GM23338 (cell line): ENCODE data around the gene SCAMP1. TPM values are rescaled to one million over a fixed set of nuclear protein-coding genes. Genes with fewer than 3 reads are reported as not detected.

Experiments
- ATAC-seq: fragments of 200-7000 bp; cut with Tn5 transposase; 3 replicates; pipeline ENCODE4 v1.9.1; 2020
- DNase-seq: peaks from one replicate; pipeline ENCODE4 v3.0.0-alpha.2; 2015; ENCODE audit warnings: low spot score
- H2AFZ ChIP-seq: fragments of 200-600 bp; sonication (generic); 2 replicates; pipeline ENCODE4 v1.8.0; 2016; ENCODE audit warnings: antibody characterized with exemption, mild to moderate bottlenecking, moderate library complexity
- H3F3A ChIP-seq: fragments of 200-600 bp; sonication (generic); replicated peaks from 2 replicates; pipeline ENCODE4 v1.8.0; 2017; ENCODE audit warnings: antibody characterized with exemption, mixed run types, low read depth
- H3K27ac ChIP-seq: fragments of 200-600 bp; sonication (generic); 2 replicates; pipeline ENCODE4 v1.6.1; 2016; ENCODE audit warnings: low read depth
- H3K27me3 ChIP-seq: fragments of 200-600 bp; sonication (generic); 2 replicates; pipeline ENCODE4 v1.8.0; 2016; ENCODE audit warnings: mild to moderate bottlenecking, mixed run types, moderate library complexity; ENCODE audit not compliant: insufficient read depth
- H3K36me3 ChIP-seq: fragments of 200-600 bp; sonication (generic); 2 replicates; pipeline ENCODE4 v1.8.0; 2016; ENCODE audit warnings: mild to moderate bottlenecking; ENCODE audit not compliant: insufficient read depth
- H3K4me1 ChIP-seq: fragments of 200-600 bp; sonication (generic); 2 replicates; pipeline ENCODE4 v1.8.0; 2016; ENCODE audit warnings: mild to moderate bottlenecking, moderate library complexity; ENCODE audit not compliant: insufficient read depth
- H3K4me2 ChIP-seq: fragments of 200-600 bp; sonication (generic); 2 replicates; pipeline ENCODE4 v1.7.1; 2017; ENCODE audit warnings: mixed run types
- H3K4me3 ChIP-seq: fragments of 200-600 bp; sonication (generic); 2 replicates; pipeline ENCODE4 v1.6.1; 2016; ENCODE audit warnings: mixed run types
- H3K79me2 ChIP-seq: fragments of 200-600 bp; sonication (generic); replicated peaks from 2 replicates; pipeline ENCODE4 v1.8.0; 2017; ENCODE audit warnings: mild to moderate bottlenecking; ENCODE audit not compliant: insufficient read depth
- H3K9me2 ChIP-seq: fragments of 200-600 bp; sonication (generic); 2 replicates; pipeline ENCODE4 v1.8.0; 2017; ENCODE audit not compliant: insufficient read depth
- H4K20me1 ChIP-seq: fragments of 200-600 bp; sonication (generic); replicated peaks from 2 replicates; pipeline ENCODE4 v1.8.0; 2017; ENCODE audit warnings: mild to moderate bottlenecking; ENCODE audit not compliant: insufficient read depth
- H3K27ac Mint-ChIP-seq: 2 replicates; pipeline ENCODE4 v1.8.0; 2020; ENCODE audit warnings: inconsistent platforms, mild to moderate bottlenecking, moderate library complexity, mixed read lengths
- H3K27me3 Mint-ChIP-seq: 3 replicates; pipeline ENCODE4 v1.8.0; 2022; ENCODE audit warnings: low read depth, mild to moderate bottlenecking, moderate library complexity, mixed read lengths, inconsistent platforms; ENCODE audit not compliant: insufficient read depth, poor library complexity
- H3K36me3 Mint-ChIP-seq: 3 replicates; pipeline ENCODE4 v1.8.0; 2021; ENCODE audit warnings: low read depth, mild to moderate bottlenecking, inconsistent platforms, moderate library complexity, mixed read lengths
- H3K4me1 Mint-ChIP-seq: 3 replicates; pipeline ENCODE4 v1.8.0; 2020; ENCODE audit warnings: mild to moderate bottlenecking, inconsistent platforms, mixed read lengths
- H3K4me3 Mint-ChIP-seq: 3 replicates; pipeline ENCODE4 v1.8.0; 2021; ENCODE audit warnings: moderate library complexity, mild to moderate bottlenecking, inconsistent platforms, mixed read lengths
- H3K9me3 Mint-ChIP-seq: 3 replicates; pipeline ENCODE4 v1.8.0; 2020; ENCODE audit warnings: moderate library complexity, mild to moderate bottlenecking, inconsistent platforms, mixed read lengths
- CREB1 ChIP-seq: fragments of 250-450 bp; sonication (Bioruptor Pico); IDR thresholded peaks from 2 replicates; pipeline ENCODE4 v1.5.0; 2020; ENCODE audit warnings: low read depth, mild to moderate bottlenecking, moderate library complexity
- CTCF ChIP-seq, 2 experiments: fragments of 200-600 bp in 1 of 2; sonication (generic) in 1 of 2; conservative IDR thresholded peaks; 2 replicates each; pipeline versions ENCODE4 v1.5.1 to v1.6.1; 2016 to 2017; ENCODE audit warnings: antibody characterized with exemption in 2 of 2, low read depth in 2 of 2, mild to moderate bottlenecking in 2 of 2, moderate library complexity in 1 of 2
- ETS1 ChIP-seq: IDR thresholded peaks from 2 replicates; pipeline ENCODE4 v1.6.1; 2016; ENCODE audit warnings: antibody characterized with exemption
- EZH2 ChIP-seq: fragments of 200-600 bp; sonication (generic); IDR thresholded peaks from one replicate; pipeline ENCODE4 v1.8.0; 2017; ENCODE audit warnings: antibody characterized with exemption, mild to moderate bottlenecking, low read depth; ENCODE audit not compliant: unreplicated experiment
- EZH2phosphoT487 ChIP-seq: fragments of 200-600 bp; sonication (generic); IDR thresholded peaks from one replicate; pipeline ENCODE4 v1.8.1; 2018; ENCODE audit warnings: antibody characterized with exemption; ENCODE audit not compliant: unreplicated experiment
- JUNB ChIP-seq: IDR thresholded peaks from one replicate; pipeline ENCODE4 v1.6.1; 2016; ENCODE audit warnings: antibody characterized with exemption; ENCODE audit not compliant: unreplicated experiment
- NANOG ChIP-seq: IDR thresholded peaks from 2 replicates; pipeline ENCODE4 v1.6.1; 2016; ENCODE audit warnings: antibody characterized with exemption, borderline replicate concordance
- STAT1 ChIP-seq: IDR thresholded peaks from one replicate; pipeline ENCODE4 v1.6.1; 2016; ENCODE audit warnings: antibody characterized with exemption; ENCODE audit not compliant: unreplicated experiment
- ZNF114 ChIP-seq: fragments of 250-450 bp; sonication (Bioruptor Pico); IDR thresholded peaks from 2 replicates; pipeline ENCODE4 v1.5.0; 2020; ENCODE audit warnings: mild to moderate bottlenecking, moderate library complexity
- ZNF331 ChIP-seq: fragments of 250-450 bp; sonication (Bioruptor Pico); IDR thresholded peaks from 2 replicates; pipeline ENCODE4 v1.5.0; 2020; ENCODE audit warnings: low read depth, mild to moderate bottlenecking, moderate library complexity
- ZNF462 ChIP-seq: fragments of 250-450 bp; sonication (Bioruptor Pico); IDR thresholded peaks from 2 replicates; pipeline ENCODE4 v1.5.0; 2020; ENCODE audit warnings: mild to moderate bottlenecking, moderate library complexity
- polyA plus RNA-seq: library from polyadenylated mRNA; unstranded; fragments of >200 nt; fragmentation: Nextera tagmentation; extraction: Ambion mirVana; gene quantifications from 2 replicates; pipeline ENCODE4 v1.2.1, GENCODE V29; 2016
- total RNA-seq: library from RNA; depleted of rRNA; stranded (reverse); fragments of >200 nt; shearing (Covaris generic); gene quantifications from 2 replicates; pipeline ENCODE4 v1.2.3, GENCODE V29; 2014

SCAMP1 gene
- total and polyA plus RNA-seq, 2 experiments from 2014 or later = 26.8 to 53.9 TPM

- no peaks in the 10 kb centered on the region for H3K9me3 Mint-ChIP-seq
- no peak for TF ChIP-seq EZH2
- TF ChIP-seq EZH2phosphoT487 = no peak
- no peak for TF ChIP-seq CTCF (conservative IDR thresholded peaks at IDR 0.05; ENCODE audit: low read depth in 2 of 2)
- TF ChIP-seq ZNF114 (CRISPR knock-in tag) = no peak
- no peak for TF ChIP-seq ZNF331 (CRISPR knock-in tag)
- peaks cover 68% of the 10 kb centered on the region for H3K4me1 Mint-ChIP-seq
- Histone ChIP-seq H2AFZ (no peak overlapping the region), H4K20me1 (peaks cover 15% of the 10 kb centered on the region), H3K9me2 (no peaks in the 10 kb centered on the region), H3K36me3 (no peaks in the 10 kb centered on the region), H3K27me3 (no peaks in the 10 kb centered on the region), H3K4me2 (no peak overlapping the region), H3K79me2 (peaks cover 57% of the 10 kb centered on the region), H3K4me3 (no peak overlapping the region), H3K4me1 (peaks cover 34% of the 10 kb centered on the region), H3F3A (0 out of 2 replicates have a peak, but pooled peaks cover 4% of the 10 kb centered on the region), H3K27ac (no peak overlapping the region)
- H3K27ac Mint-ChIP-seq = no peak overlapping the region
- peaks cover 11% of the 10 kb centered on the region for H3K27me3 Mint-ChIP-seq
- H3K4me3 Mint-ChIP-seq = no peak overlapping the region
- H3K36me3 Mint-ChIP-seq = no peaks in the 10 kb centered on the region
- no peak for DNase-seq
- no peak for ATAC-seq
Observed at GRCh38 chr5:78507531-78507930, 147.1 kb downstream of the SCAMP1 start.

- Histone ChIP-seq H3K4me3 (no peak overlapping the region), H3K4me2 (peak overlapping the region; percentile 90; the same call in 1 of the 2 replicates), H3K27ac (no peak overlapping the region), H3F3A (0 out of 2 replicates have a peak, but pooled peaks cover 4% of the 10 kb centered on the region), H3K4me1 (peaks cover 34% of the 10 kb centered on the region), H4K20me1 (peaks cover 15% of the 10 kb centered on the region), H3K9me2 (no peaks in the 10 kb centered on the region), H3K27me3 (no peaks in the 10 kb centered on the region), H3K36me3 (no peaks in the 10 kb centered on the region), H2AFZ (no peak overlapping the region), H3K79me2 (peaks cover 60% of the 10 kb centered on the region)
- Mint-ChIP-seq H3K27ac (no peak overlapping the region), H3K36me3 (no peaks in the 10 kb centered on the region), H3K4me3 (no peak overlapping the region), H3K4me1 (peaks cover 62% of the 10 kb centered on the region), H3K27me3 (peaks cover 11% of the 10 kb centered on the region), H3K9me3 (no peaks in the 10 kb centered on the region)
- DNase-seq (no peak), ATAC-seq (no peak)
- TF ChIP-seq STAT1 (no peak), NANOG (no peak), ZNF331 (CRISPR knock-in tag) (no peak), ZNF462 (CRISPR knock-in tag) (no peak), JUNB (no peak), CREB1 (CRISPR knock-in tag) (no peak), EZH2phosphoT487 (no peak), EZH2 (no peak), ETS1 (no peak)
Observed at GRCh38 chr5:78508186-78508765, 147.9 kb downstream of the SCAMP1 start.
